Inferior parietal cortex (tissue), 1 donor: ENCODE measurements around the gene RFXANK.
"Not testable (repeated sequence)": the region's sequence is repeated elsewhere in the genome, so short reads cannot be mapped to it uniquely, and the experiment has no call there.

Experiments used
- DNase-seq: peaks from one replicate; pipeline ENCODE4 v3.0.0-alpha.2; 2016; ENCODE audit errors: extremely low spot score

The RFXANK gene

GRCh38 chr19:19170053-19170872, 21.8 kb upstream of the RFXANK start, which contains the start of gene MEF2B:
Gene MEF2B, minus strand, starts transcription at chr19:19170263. Its CDS starts 19,528 bp downstream, at chr19:19150735.
- DNase-seq = peak; percentile 47

GRCh38 chr19:19170873-19171672, 21.0 kb upstream of the RFXANK start:
- no peak for DNase-seq

- DNase-seq = no peak
Observed at GRCh38 chr19:19171821-19172532, 20.1 kb upstream of the RFXANK start.

GRCh38 chr19:19173243-19173642, 18.8 kb upstream of the RFXANK start:
- not testable (repeated sequence) for DNase-seq

GRCh38 chr19:19176950-19177349, 15.1 kb upstream of the RFXANK start:
- DNase-seq = no peak

- no peak for DNase-seq
Observed at GRCh38 chr19:19179548-19180441, 12.3 kb upstream of the RFXANK start.

- DNase-seq = no peak
Observed at GRCh38 chr19:19181488-19181998, 10.5 kb upstream of the RFXANK start.

GRCh38 chr19:19185853-19186740, 6.0 kb upstream of the RFXANK start:
- DNase-seq = peak; percentile 13

- no peak for DNase-seq
Observed at GRCh38 chr19:19186742-19187141, 5.3 kb upstream of the RFXANK start.

- no peak for DNase-seq
Observed at GRCh38 chr19:19191768-19192077, 335 bp upstream of the RFXANK start.

GRCh38 chr19:19192910-19193423, 909 bp downstream of the RFXANK start:
- DNase-seq = no peak

GRCh38 chr19:19193926-19194325, 1.9 kb downstream of the RFXANK start:
- DNase-seq = no peak

GRCh38 chr19:19201697-19202630, 9.9 kb downstream of the RFXANK start:
- DNase-seq = no peak

- no peak for DNase-seq
Observed at GRCh38 chr19:19202707-19203011, 10.6 kb downstream of the RFXANK start.

- DNase-seq = peak; percentile 92
Observed at GRCh38 chr19:19203012-19203856, 11.2 kb downstream of the RFXANK start, which contains the start of gene NR2C2AP. Gene NR2C2AP, minus strand, starts transcription at chr19:19203414. Its CDS starts 354 bp downstream, at chr19:19203060.

- DNase-seq = no peak
Observed at GRCh38 chr19:19204181-19204580, 12.1 kb downstream of the RFXANK start.
